ENCODE results near the gene GRK2. TPM values are rescaled to one million over a fixed set of nuclear protein-coding genes. Genes with fewer than 3 reads are reported as not detected.

Gene GRK2
- total and polyA plus RNA-seq, 9 of the 15 experiments (the other 6 are each of a cell fraction or from before 2014, with no cell fraction given), result 0.24 to 95.8 (median 56.5) TPM

- no peak for FAIRE-seq
- DNase-seq (ENCODE audit: extremely low read depth in 1 of 4, low spot score in 3 of 4), result no peak
- Histone ChIP-seq H4K20me1 (replicated peaks; ENCODE audit: control insufficient read depth, insufficient read depth, low read length) (no peaks in the 10 kb centered on the region), H3K9me3 (replicated peaks; ENCODE audit: control insufficient read depth, insufficient read depth, low read depth, low read length) (no peaks in the 10 kb centered on the region), H3K27ac (ENCODE audit: extremely low read depth, low read depth, low read length) (no peak overlapping the region), H3K9me1 (ENCODE audit: control insufficient read depth, insufficient read depth, low read length) (no peaks in the 10 kb centered on the region), H3K27me3 (ENCODE audit: control insufficient read depth in 2 of 2, insufficient read depth in 2 of 2, low read length in 2 of 2) (no peaks in the 10 kb centered on the region), H3K9ac (ENCODE audit: insufficient read depth in 1 of 2, low read depth in 2 of 2, low read length in 2 of 2) (peak overlapping the region in 1 of 2 experiments; percentile 43; a peak in 2 of 4 replicates), H3K79me2 (ENCODE audit: control insufficient read depth, insufficient read depth, low read length) (no peaks in the 10 kb centered on the region), H3K36me3 (ENCODE audit: control insufficient read depth, insufficient read depth, low read length) (no peaks in the 10 kb centered on the region), H2AFZ (ENCODE audit: low read depth, low read length) (no peak overlapping the region), H3K4me2 (ENCODE audit: insufficient read depth, low read length) (no peak overlapping the region), H3K4me3 (no peak overlapping the region), H3K4me1 (replicated peaks in 1 of 2; ENCODE audit: control insufficient read depth in 2 of 2, insufficient read depth in 2 of 2, low read length in 2 of 2) (peaks cover 21 to 68% of the 10 kb centered on the region in 2 experiments)
- intact Hi-C loops (cut with micrococcal nuclease), result no loop called here
- POLR2A ChIA-PET, result interaction anchor here (0.6 to 1.8 kb wide), 5 partner anchors 9 to 294 kb away, joined by 3 to 4 read pairs (median 3); no protein-coding TSS in a partner anchor
- 54% methylated on average over 18 of the region's 20 CpGs for WGBS (ENCODE audit: insufficient coverage, low coverage, missing lambda C conversion rate)
- CTCF ChIA-PET (ENCODE audit: low intra/inter-chr PET ratio), result no interaction called here
- in situ Hi-C loops (cut with MboI), result no loop called here
- no TSS peak for BruUV-seq (replicated peaks)
- TF ChIP-seq ETS1 (conservative IDR thresholded peaks at IDR 0.05; ENCODE audit: control insufficient read depth, low read depth, low read length) (no peak), KAT2B (IDR thresholded peaks at IDR 0.05; ENCODE audit: low read depth, low read length) (no peak)
- ATAC-seq, result no peak
These were observed 42.0 kb downstream of the GRK2 start for GRCh38 chr11:67308031-67308866.

Data from K562 (cell line).